Endothelial cell of umbilical vein (primary cell): ENCODE measurements around the gene RBM18. TPM values are rescaled to one million over a fixed set of nuclear protein-coding genes. Genes with fewer than 3 reads are reported as not detected.

Experiments used
- BruUV-seq: library from RNA; stranded (reverse); fragments of 400-500 nt; replicated peaks from 2 replicates; lab custom pipeline; 2021; lab: Mats Ljungman, UMichigan
- CTCF ChIA-PET: fragments of 300-600, 350-600 bp; sonication (Branson Sonifier 250); formaldehyde crosslinking; loops from one replicate; lab custom pipeline; 2021; ENCODE audit warnings: antibody characterized with exemption, inconsistent platforms; lab: Charles Lee
- POLR2A ChIA-PET: fragments of 300-600, 350-600 bp; sonication (Branson Sonifier 250); formaldehyde crosslinking; loops from one replicate; lab custom pipeline; 2021; ENCODE audit warnings: antibody characterized with exemption, inconsistent platforms; lab: Charles Lee
- DNase-seq: peaks from one replicate; pipeline ENCODE4 v3.0.0-alpha.2; 2011; ENCODE audit warnings: low read depth, low spot score
- FAIRE-seq: peaks from 2 replicates; lab custom pipeline; 2011; peaks lifted over from hg19 to GRCh38; lab: Jason Lieb, UNC
- H2AFZ ChIP-seq: 2 replicates; pipeline ENCODE4 v1.6.0; 2012; ENCODE audit warnings: low read depth, low read length, control low read depth, inconsistent platforms
- H3K27ac ChIP-seq: 2 replicates; pipeline ENCODE4 v1.5.1; 2011; ENCODE audit warnings: low read depth, mild to moderate bottlenecking, control low read depth, low read length, moderate library complexity; ENCODE audit not compliant: insufficient read depth
- H3K27me3 ChIP-seq, 2 experiments: 2 replicates each; pipeline versions ENCODE4 v1.6.0 to v1.6.1; 2011; ENCODE audit warnings: low read length in 2 of 2, mixed read lengths in 1 of 2; ENCODE audit not compliant: control insufficient read depth in 2 of 2, insufficient read depth in 2 of 2
- H3K36me3 ChIP-seq, 2 experiments: 2 replicates in 1 of 2; 3 replicates in 1 of 2; pipeline ENCODE4 v1.5.1; 2011; ENCODE audit warnings: low read length in 2 of 2, mild to moderate bottlenecking in 1 of 2, moderate library complexity in 1 of 2; ENCODE audit not compliant: control insufficient read depth in 2 of 2, insufficient read depth in 2 of 2; ENCODE audit errors: extremely low read depth in 1 of 2
- H3K4me1 ChIP-seq: 3 replicates; pipeline ENCODE4 v1.5.1; 2011; ENCODE audit warnings: mild to moderate bottlenecking, low read length; ENCODE audit not compliant: control insufficient read depth, insufficient read depth; ENCODE audit errors: extremely low read depth
- H3K4me2 ChIP-seq: 2 replicates; pipeline ENCODE4 v1.6.1; 2011; ENCODE audit warnings: low read length, control low read depth, mixed read lengths; ENCODE audit not compliant: insufficient read depth
- H3K4me3 ChIP-seq, 3 experiments: fragments of 200-600 bp in 1 of 3; sonication (generic), shearing (Covaris generic) in 1 of 3; replicated peaks in 1 of 3; 2 replicates each; pipeline ENCODE4 v1.5.1; 2011 to 2016; ENCODE audit warnings: control low read depth in 3 of 3, low read length in 3 of 3, mild to moderate bottlenecking in 2 of 3, inconsistent platforms in 1 of 3, low read depth in 1 of 3, moderate library complexity in 1 of 3; ENCODE audit not compliant: insufficient read depth in 1 of 3
- H3K79me2 ChIP-seq: 2 replicates; pipeline ENCODE4 v1.6.0; 2012; ENCODE audit warnings: low read length, inconsistent platforms; ENCODE audit not compliant: control insufficient read depth, insufficient read depth
- H3K9ac ChIP-seq: replicated peaks from 2 replicates; pipeline ENCODE3; 2011; ENCODE audit warnings: low read length, control low read depth; ENCODE audit not compliant: insufficient read depth; ENCODE audit errors: extremely low read depth
- H3K9me1 ChIP-seq: replicated peaks from 3 replicates; pipeline ENCODE4 v1.6.0; 2011; ENCODE audit warnings: mild to moderate bottlenecking, low read length; ENCODE audit not compliant: control insufficient read depth, insufficient read depth; ENCODE audit errors: extremely low read depth
- H3K9me3 ChIP-seq: replicated peaks from 2 replicates; pipeline ENCODE4 v1.5.1; 2012; ENCODE audit warnings: low read length, inconsistent platforms; ENCODE audit not compliant: control insufficient read depth, insufficient read depth
- H4K20me1 ChIP-seq: replicated peaks from 2 replicates; pipeline ENCODE3; 2011; ENCODE audit warnings: mild to moderate bottlenecking, low read length; ENCODE audit not compliant: control insufficient read depth, insufficient read depth; ENCODE audit errors: extremely low read depth
- CTCF ChIP-seq, 2 donors: IDR thresholded peaks; 1 replicate in 1 of 2; 2 replicates in 1 of 2; pipeline ENCODE4 v1.5.1; 2011; ENCODE audit warnings: low read length in 2 of 2, mild to moderate bottlenecking in 2 of 2, moderate library complexity in 2 of 2, control low read depth in 1 of 2, inconsistent platforms in 1 of 2, low read depth in 1 of 2; ENCODE audit not compliant: insufficient read depth in 1 of 2; ENCODE audit errors: extremely low read depth in 1 of 2
- EZH2 ChIP-seq: IDR thresholded peaks from 2 replicates; pipeline ENCODE4 v1.6.1; 2012; ENCODE audit warnings: borderline replicate concordance, low read depth, mild to moderate bottlenecking, moderate library complexity, low read length, inconsistent platforms; ENCODE audit not compliant: severe bottlenecking
- FOS ChIP-seq: IDR thresholded peaks from 2 replicates; pipeline ENCODE4 v1.6.1; 2011; ENCODE audit warnings: mild to moderate bottlenecking, low read length, moderate library complexity, borderline replicate concordance; ENCODE audit not compliant: insufficient read depth
- GATA2 ChIP-seq: IDR thresholded peaks from 2 replicates; pipeline ENCODE4 v1.7.0; 2011; ENCODE audit warnings: low read depth, mild to moderate bottlenecking, moderate library complexity, mixed read lengths, low read length; ENCODE audit not compliant: insufficient read length, insufficient read depth
- JUN ChIP-seq: IDR thresholded peaks from 2 replicates; pipeline ENCODE4 v1.6.1; 2011; ENCODE audit warnings: borderline replicate concordance, low read depth; ENCODE audit not compliant: insufficient read length, insufficient read depth
- MAX ChIP-seq: IDR thresholded peaks from 2 replicates; pipeline ENCODE4 v1.6.1; 2011; ENCODE audit not compliant: insufficient read depth, insufficient read length
- MYC ChIP-seq: IDR thresholded peaks from one replicate; pipeline ENCODE4 v1.6.1; 2011; ENCODE audit warnings: mild to moderate bottlenecking, low read depth, low read length
- POLR2A ChIP-seq: IDR thresholded peaks from 2 replicates; pipeline ENCODE4 v1.6.1; 2012; ENCODE audit warnings: low read depth, mild to moderate bottlenecking, control low read depth, low read length
- POLR2AphosphoS5 ChIP-seq: IDR thresholded peaks from 2 replicates; pipeline ENCODE4 v1.6.1; 2012; ENCODE audit warnings: low read depth, mild to moderate bottlenecking, control low read depth, low read length, moderate library complexity; ENCODE audit not compliant: insufficient read depth
- dilution Hi-C: fragments of 300-500 bp; cut with MboI; formaldehyde crosslinking; loops from one replicate; pipeline ENCODE4 v1.15.0; 2019; ENCODE audit warnings: low sequenced_read_pairs; ENCODE audit not compliant: extremely low pct_ligation_motif_present
- intact Hi-C: fragments of 100-400 bp; cut with micrococcal nuclease; formaldehyde crosslinking; loops from one replicate; pipeline ENCODE4 v1.10.0; 2022
- polyA plus RNA-seq, 4 experiments: library from polyadenylated mRNA; depleted of rRNA in 3 of 4; stranded (reverse) in 3 of 4; unstranded in 1 of 4; fragments of >200 nt; gene quantifications; 2 replicates each; pipeline versions ENCODE4 v1.2.1 to v1.2.3, GENCODE V29; 2011 to 2012; ENCODE audit warnings: missing spikeins in 1 of 4
- total RNA-seq: library from RNA; stranded (reverse); gene quantifications from 2 replicates; pipeline ENCODE4 v1.2.3, GENCODE V29; 2021

Gene RBM18
- total and polyA plus RNA-seq, 2 donors (not counting 3 experiments of a cell fraction or from before 2014, with no cell fraction given): 7.9 to 26.9 TPM

GRCh38 chr9:122286764-122287163, 22.1 kb upstream of the RBM18 start:
- intact Hi-C loops (no loop called here), dilution Hi-C loops (no loop called here)
- Histone ChIP-seq H3K27ac (no peak overlapping the region), H3K9me3 (no peaks in the 10 kb centered on the region), H3K4me2 (no peak overlapping the region), H2AFZ (no peak overlapping the region), H3K9ac (no peak overlapping the region), H3K4me1 (peaks cover 10% of the 10 kb centered on the region), H3K36me3 (peaks cover 6 to 15% of the 10 kb centered on the region in 2 experiments), H4K20me1 (no peaks in the 10 kb centered on the region), H3K79me2 (no peaks in the 10 kb centered on the region), H3K27me3 (no peaks in the 10 kb centered on the region), H3K9me1 (no peaks in the 10 kb centered on the region), H3K4me3 (no peak overlapping the region)
- ChIA-PET CTCF (interaction anchor here (0.6 to 1.0 kb wide), 3 partner anchors 10 to 21 kb away, joined by 3 to 4 read pairs (median 3); no protein-coding TSS in a partner anchor), POLR2A (no interaction called here)
- TF ChIP-seq FOS: no peak
- no peak for TF ChIP-seq GATA2
- no peak for TF ChIP-seq POLR2A
- TF ChIP-seq EZH2: no peak
- no peak for TF ChIP-seq CTCF (IDR thresholded peaks at IDR 0.05; ENCODE audit: extremely low read depth in 1 of 2, insufficient read depth in 1 of 2, low read depth in 1 of 2, low read length in 2 of 2)
- TF ChIP-seq POLR2AphosphoS5: no peak
- TF ChIP-seq MAX: no peak
- no peak for TF ChIP-seq MYC
- no peak for TF ChIP-seq JUN
- no peak for FAIRE-seq
- DNase-seq: no peak
- BruUV-seq: no TSS peak
